MM.1S (cell line): Measurements from ENCODE around the gene KRT8.

Experiments
- DNase-seq: peaks from one replicate; pipeline ENCODE4 v3.0.0-alpha.2; 2015
- H2AFZ ChIP-seq: fragments of 300-600 bp; sonication (generic); 2 replicates; pipeline ENCODE4 v1.6.0; 2016; ENCODE audit warnings: antibody characterized with exemption, low read length
- H3F3A ChIP-seq: fragments of 300-600 bp; sonication (generic); 2 replicates; pipeline ENCODE4 v1.6.1; 2016; ENCODE audit warnings: mild to moderate bottlenecking, antibody characterized with exemption, low read length, moderate library complexity, mixed read lengths; ENCODE audit not compliant: insufficient read depth
- H3K27ac ChIP-seq: fragments of 300-600 bp; sonication (generic); 2 replicates; pipeline ENCODE4 v1.5.1; 2016; ENCODE audit warnings: mild to moderate bottlenecking, low read length
- H3K27me3 ChIP-seq: fragments of 300-600 bp; sonication (generic); replicated peaks from 2 replicates; pipeline ENCODE4 v1.6.0; 2016; ENCODE audit warnings: low read length; ENCODE audit not compliant: insufficient read depth
- H3K36me3 ChIP-seq: fragments of 300-600 bp; sonication (generic); replicated peaks from 2 replicates; pipeline ENCODE4 v1.6.1; 2016; ENCODE audit warnings: mild to moderate bottlenecking, low read length, mixed read lengths; ENCODE audit not compliant: insufficient read depth
- H3K4me1 ChIP-seq: fragments of 300-600 bp; sonication (generic); 2 replicates; pipeline ENCODE4 v1.6.1; 2016; ENCODE audit warnings: low read length, mixed read lengths
- H3K4me2 ChIP-seq: fragments of 300-600 bp; sonication (generic); 2 replicates; pipeline ENCODE4 v1.6.0; 2016; ENCODE audit warnings: low read depth, low read length
- H3K4me3 ChIP-seq: fragments of 300-600 bp; sonication (generic); 2 replicates; pipeline ENCODE4 v1.5.1; 2016; ENCODE audit warnings: low read length, mixed read lengths
- H3K79me2 ChIP-seq: fragments of 300-600 bp; sonication (generic); 2 replicates; pipeline ENCODE4 v1.6.1; 2016; ENCODE audit warnings: mixed run types, low read length, mixed read lengths
- H3K9ac ChIP-seq: fragments of 300-600 bp; sonication (generic); 2 replicates; pipeline ENCODE4 v1.6.1; 2016; ENCODE audit warnings: low read length, mixed read lengths
- H3K9me2 ChIP-seq: fragments of 300-600 bp; sonication (generic); replicated peaks from 2 replicates; pipeline ENCODE4 v1.6.1; 2016; ENCODE audit warnings: mild to moderate bottlenecking, low read length, mixed read lengths; ENCODE audit not compliant: insufficient read depth
- H3K9me3 ChIP-seq: fragments of 300-600 bp; sonication (generic); replicated peaks from 2 replicates; pipeline ENCODE4 v1.6.1; 2016; ENCODE audit warnings: mild to moderate bottlenecking, low read length, mixed read lengths; ENCODE audit not compliant: insufficient read depth
- H4K20me1 ChIP-seq: fragments of 300-600 bp; sonication (generic); 2 replicates; pipeline ENCODE4 v1.6.1; 2016; ENCODE audit warnings: mild to moderate bottlenecking, low read length, moderate library complexity, mixed read lengths; ENCODE audit not compliant: insufficient read depth
- EZH2 ChIP-seq: fragments of 300-600 bp; sonication (generic); optimal IDR thresholded peaks from 2 replicates; pipeline ENCODE3; 2017; ENCODE audit warnings: low read depth, mild to moderate bottlenecking, antibody characterized with exemption, low read length, mixed read lengths
- EZH2phosphoT487 ChIP-seq: fragments of 300-600 bp; sonication (generic); IDR thresholded peaks from 2 replicates; pipeline ENCODE4 v1.6.1; 2018; ENCODE audit warnings: antibody characterized with exemption, low read length
- TF ChIP-seq, protein P1 (sequence below): fragments of 300-600 bp; sonication (generic); IDR thresholded peaks from 2 replicates; pipeline ENCODE4 v1.5.1; 2016; ENCODE audit warnings: antibody characterized with exemption, low read length, mixed read lengths

Gene KRT8

DNA sequence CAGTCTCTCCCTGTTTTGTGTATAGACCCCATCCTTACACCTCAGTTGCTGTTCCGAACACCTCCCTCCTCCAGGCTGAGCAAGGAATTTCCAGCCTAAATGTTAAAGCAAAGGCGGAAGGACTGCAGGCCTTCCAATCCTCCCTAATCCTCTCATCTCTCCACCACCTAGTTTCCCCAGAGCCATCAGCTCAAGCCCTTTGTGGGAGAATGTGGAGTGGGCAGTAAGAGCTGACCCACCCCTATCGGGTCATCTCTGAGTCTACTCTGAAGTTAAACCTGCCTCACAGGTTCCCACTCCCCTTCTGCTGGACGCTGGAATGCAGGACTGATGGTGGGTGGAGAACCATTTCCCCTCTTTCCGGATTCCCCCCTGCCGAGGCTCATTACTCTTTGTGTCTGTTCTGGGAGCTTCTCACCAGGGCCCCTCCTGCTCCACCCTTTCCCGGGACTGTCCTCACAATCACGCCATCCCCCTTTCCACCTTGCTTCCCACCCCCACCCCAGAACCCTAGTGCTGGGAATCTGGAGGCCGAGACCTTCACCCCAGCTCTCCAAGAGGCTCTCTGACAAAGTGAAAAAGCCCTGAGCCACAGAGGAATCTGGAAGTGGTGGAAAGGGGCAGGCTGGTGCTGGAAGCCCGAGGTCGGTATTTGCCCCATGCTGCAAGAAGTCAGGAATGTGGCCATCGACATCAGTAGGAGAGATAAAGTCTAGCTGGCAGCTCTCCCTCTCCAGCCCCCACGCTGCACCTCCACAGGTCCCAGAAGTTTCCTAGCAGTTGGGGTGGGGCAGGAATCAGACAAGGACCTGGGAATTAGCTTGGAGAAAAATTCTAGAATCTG, 40.7 kb upstream of the KRT8 start:
- H3K9ac ChIP-seq: no peak overlapping the region
- H3K27me3 ChIP-seq: peaks cover 70% of the 10 kb centered on the region
- no peak overlapping the region for H3K4me3 ChIP-seq
- H3K9me3 ChIP-seq: no peaks in the 10 kb centered on the region
- no peaks in the 10 kb centered on the region for H3K4me1 ChIP-seq
- TF ChIP-seq EZH2phosphoT487: no peak
- no peak for TF ChIP-seq EZH2
- TF ChIP-seq, protein P1, sequence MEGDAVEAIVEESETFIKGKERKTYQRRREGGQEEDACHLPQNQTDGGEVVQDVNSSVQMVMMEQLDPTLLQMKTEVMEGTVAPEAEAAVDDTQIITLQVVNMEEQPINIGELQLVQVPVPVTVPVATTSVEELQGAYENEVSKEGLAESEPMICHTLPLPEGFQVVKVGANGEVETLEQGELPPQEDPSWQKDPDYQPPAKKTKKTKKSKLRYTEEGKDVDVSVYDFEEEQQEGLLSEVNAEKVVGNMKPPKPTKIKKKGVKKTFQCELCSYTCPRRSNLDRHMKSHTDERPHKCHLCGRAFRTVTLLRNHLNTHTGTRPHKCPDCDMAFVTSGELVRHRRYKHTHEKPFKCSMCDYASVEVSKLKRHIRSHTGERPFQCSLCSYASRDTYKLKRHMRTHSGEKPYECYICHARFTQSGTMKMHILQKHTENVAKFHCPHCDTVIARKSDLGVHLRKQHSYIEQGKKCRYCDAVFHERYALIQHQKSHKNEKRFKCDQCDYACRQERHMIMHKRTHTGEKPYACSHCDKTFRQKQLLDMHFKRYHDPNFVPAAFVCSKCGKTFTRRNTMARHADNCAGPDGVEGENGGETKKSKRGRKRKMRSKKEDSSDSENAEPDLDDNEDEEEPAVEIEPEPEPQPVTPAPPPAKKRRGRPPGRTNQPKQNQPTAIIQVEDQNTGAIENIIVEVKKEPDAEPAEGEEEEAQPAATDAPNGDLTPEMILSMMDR: no peak
- no peaks in the 10 kb centered on the region for H3K36me3 ChIP-seq
- H3K79me2 ChIP-seq: no peaks in the 10 kb centered on the region
- H3K27ac ChIP-seq: no peak overlapping the region
- H2AFZ ChIP-seq: no peak overlapping the region
- no peaks in the 10 kb centered on the region for H3K9me2 ChIP-seq
- no peaks in the 10 kb centered on the region for H4K20me1 ChIP-seq
- no peak for DNase-seq
- no peak overlapping the region for H3K4me2 ChIP-seq
- no peaks in the 10 kb centered on the region for H3F3A ChIP-seq

DNA sequence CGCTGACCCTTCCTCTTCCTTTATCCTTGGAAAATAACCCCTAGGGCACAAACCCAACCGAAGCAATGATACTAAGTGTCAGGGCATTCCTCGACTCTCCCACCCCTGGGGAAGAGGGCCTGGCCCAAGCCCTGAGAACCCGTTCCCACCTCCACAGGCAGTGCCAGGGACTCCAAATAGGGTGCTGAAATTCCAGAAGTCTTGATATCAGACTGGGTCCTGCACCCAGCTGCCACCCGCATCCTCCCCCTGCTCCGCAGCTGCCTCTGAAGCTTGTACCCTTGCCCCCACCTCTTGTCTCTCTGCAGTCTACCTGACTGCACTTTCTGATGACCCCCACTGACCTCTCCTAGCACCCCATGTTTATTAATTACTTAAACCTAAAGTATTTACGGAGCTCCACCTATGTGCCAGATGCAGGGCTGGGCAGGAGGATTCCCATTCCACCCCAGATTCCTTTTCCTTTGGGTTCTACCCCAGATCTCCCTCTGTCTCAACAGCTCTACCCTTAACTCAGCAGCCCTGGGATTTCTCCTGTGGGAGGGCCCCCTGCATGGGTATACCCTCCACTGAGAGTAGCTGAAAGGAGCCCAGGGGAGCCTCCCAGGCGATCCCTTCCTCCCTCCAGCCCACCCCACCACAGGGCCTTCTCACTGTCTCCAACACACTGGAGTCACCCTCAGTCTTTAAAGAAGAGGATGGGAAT, 40.0 kb upstream of the KRT8 start:
- Histone ChIP-seq H4K20me1 (no peaks in the 10 kb centered on the region), H3K4me2 (no peak overlapping the region), H3K27me3 (peaks cover 66% of the 10 kb centered on the region), H3K4me3 (no peak overlapping the region), H3K36me3 (no peaks in the 10 kb centered on the region), H3K79me2 (no peaks in the 10 kb centered on the region), H2AFZ (no peak overlapping the region), H3F3A (no peaks in the 10 kb centered on the region), H3K9ac (no peak overlapping the region), H3K9me3 (no peaks in the 10 kb centered on the region), H3K4me1 (no peaks in the 10 kb centered on the region), H3K9me2 (no peaks in the 10 kb centered on the region), H3K27ac (no peak overlapping the region)
- DNase-seq: no peak
- TF ChIP-seq EZH2phosphoT487: no peak
- TF ChIP-seq, protein P1: no peak
- no peak for TF ChIP-seq EZH2

DNA sequence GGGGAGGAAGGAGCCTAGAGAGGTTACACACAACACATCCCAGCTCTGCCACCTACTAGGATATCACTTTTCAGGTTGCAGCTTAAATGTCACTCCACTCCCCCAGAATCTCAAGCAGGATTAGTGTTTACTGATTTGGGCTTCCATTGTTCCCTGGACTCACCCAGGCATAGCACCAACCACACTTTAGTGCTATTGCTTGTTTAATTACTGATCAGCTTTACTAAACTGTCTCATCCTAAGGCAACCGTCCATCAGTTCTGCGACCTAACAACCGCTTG, 38.0 kb upstream of the KRT8 start:
- no peak overlapping the region for H3K4me2 ChIP-seq
- no peak overlapping the region for H3K27ac ChIP-seq
- no peaks in the 10 kb centered on the region for H3K9me2 ChIP-seq
- H3K9me3 ChIP-seq: no peaks in the 10 kb centered on the region
- no peaks in the 10 kb centered on the region for H3K4me1 ChIP-seq
- TF ChIP-seq, protein P1: no peak
- TF ChIP-seq EZH2 (no peak), EZH2phosphoT487 (no peak)
- no peak overlapping the region for H3K4me3 ChIP-seq
- no peaks in the 10 kb centered on the region for H3K79me2 ChIP-seq
- no peaks in the 10 kb centered on the region for H3K36me3 ChIP-seq
- H2AFZ ChIP-seq: no peak overlapping the region
- no peaks in the 10 kb centered on the region for H4K20me1 ChIP-seq
- H3K9ac ChIP-seq: no peak overlapping the region
- peaks cover 57% of the 10 kb centered on the region for H3K27me3 ChIP-seq
- no peaks in the 10 kb centered on the region for H3F3A ChIP-seq
- no peak for DNase-seq
